ENCODE measurements around the gene WDR72.
"Not testable (repeated sequence)": the region's sequence is repeated elsewhere in the genome, so short reads cannot be mapped to it uniquely, and the experiment has no call there.

Gene WDR72

DNA sequence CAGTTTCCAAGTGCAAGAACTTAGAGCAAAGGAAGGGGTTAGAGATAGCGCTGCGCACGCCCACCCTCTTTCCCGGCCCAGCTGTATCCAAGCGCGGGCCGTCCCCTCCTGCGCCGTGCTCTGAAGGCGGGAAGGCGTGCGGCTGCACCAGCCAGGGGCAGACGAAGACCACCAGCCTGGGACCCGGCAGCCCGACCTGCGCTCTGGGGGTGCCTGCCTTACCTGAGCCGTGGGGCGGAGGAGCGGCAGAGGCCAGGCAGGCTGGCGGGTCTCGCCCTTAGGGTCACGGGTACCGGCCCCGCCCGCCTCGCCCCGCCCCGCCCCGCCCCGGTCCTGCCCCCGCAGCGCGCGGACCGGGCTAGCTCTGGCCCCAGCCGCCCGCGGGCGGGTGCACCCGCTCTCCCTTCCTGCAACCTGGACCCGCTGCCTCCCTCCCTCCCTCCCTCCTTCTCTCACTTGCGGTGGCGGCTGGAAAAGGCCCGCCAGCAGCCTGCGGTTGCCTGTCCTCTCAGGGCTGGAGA lies at the start of gene WDR72:
Gene WDR72 (minus strand): TSS at position 253 of the 521 bp plus-strand sequence. CDS start 26,514 bp downstream, outside the sequence.
- DNase-seq: no peak

- DNase-seq: no peak
Observed at GRCh38 chr15:53808058-53808706, 48.7 kb upstream of the WDR72 start.

DNA sequence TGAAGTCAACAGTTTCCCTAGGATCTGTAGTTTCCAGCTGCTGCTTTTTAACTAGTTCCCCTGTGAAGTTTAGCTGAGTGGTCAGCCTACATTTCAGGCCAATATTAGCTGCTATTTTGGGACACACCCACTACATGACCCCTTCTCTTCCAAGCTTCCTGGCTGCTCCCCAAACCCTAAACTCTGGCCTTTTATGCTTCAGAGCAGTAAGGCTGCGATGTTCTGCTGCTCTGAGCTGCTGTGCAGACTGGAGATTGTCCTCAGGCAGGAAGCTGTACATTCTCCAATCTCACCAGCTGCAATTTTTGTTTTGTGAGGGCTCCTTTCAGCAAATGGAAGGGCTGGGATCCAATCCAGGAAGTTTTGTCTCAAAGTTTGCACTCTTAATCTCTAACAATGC lies 48.0 kb upstream of the WDR72 start:
- DNase-seq: no peak

- no peak for DNase-seq
Observed at GRCh38 chr15:53802672-53803071, 43.2 kb upstream of the WDR72 start.

- DNase-seq: no peak
Observed at GRCh38 chr15:53791581-53791980, 32.1 kb upstream of the WDR72 start.

DNA sequence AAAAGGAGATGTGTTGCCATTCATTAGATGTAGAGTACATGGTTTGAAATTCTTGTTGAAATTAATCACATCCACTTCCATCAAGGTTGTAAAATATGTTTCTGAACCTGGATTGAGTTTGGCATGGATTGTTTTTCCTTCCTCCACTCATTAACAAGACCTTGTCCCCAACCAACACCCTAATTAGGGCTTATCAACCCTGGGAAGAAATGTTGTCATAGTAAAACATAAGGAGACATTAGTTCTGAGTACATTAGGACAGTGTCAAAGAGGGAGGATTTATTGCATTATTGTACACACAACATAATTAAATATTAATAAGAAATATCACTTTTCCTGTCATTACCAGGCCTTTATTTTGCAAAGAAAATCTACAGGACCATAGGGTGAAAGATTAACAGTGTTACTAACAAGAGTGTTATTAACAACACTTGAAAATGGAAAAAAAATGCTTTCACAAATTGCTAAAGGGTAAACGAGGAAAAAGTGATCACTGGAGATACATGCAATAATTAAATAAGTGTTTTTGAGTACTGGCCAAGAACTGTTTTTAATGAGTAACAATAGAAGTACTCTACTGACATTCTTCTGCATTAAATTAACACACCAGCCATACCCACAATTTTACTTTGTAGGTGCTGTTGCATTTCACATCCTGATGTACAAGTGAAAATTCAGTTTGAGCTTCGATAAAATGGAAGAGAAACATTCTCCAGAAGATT lies 30.4 kb upstream of the WDR72 start:
- DNase-seq: no peak

DNA sequence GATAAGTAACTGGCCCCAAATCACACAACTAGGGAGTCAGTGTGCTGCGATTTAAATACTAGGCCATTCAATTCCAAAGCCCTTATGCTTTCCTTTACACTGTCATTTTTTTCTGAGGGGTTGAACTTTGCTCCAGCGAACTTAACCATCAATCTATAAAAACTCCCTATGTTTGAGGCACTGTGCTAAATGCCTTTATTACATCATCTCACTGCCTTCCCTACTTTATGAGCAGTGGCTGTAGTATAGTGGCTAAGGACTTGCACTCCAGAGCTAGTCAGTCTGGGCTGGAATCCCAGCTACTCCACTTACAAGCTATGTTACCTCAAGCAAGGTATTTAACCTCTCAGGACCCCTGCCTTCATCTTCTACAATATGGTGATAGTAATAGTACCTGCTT lies 26.9 kb upstream of the WDR72 start:
- DNase-seq: no peak

DNA sequence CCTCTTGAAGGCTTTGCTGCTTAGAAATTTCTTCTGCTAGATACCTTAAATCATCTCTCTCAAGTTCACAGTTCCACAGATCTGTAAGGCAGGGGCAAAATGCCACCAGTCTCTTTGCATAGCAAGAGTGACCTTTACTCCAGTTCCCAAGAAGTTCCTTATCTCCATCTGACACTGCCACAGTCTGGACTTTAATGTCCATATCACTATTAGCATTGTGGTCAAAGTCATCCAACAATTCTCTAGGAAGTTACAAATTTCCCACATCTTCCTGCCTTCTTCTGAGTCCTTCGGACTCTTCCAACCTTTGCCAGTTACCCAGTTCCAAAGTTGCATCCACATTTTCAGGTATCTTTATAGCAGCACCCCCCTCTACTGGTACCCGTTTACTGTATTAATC lies 25.8 kb upstream of the WDR72 start:
- not testable (repeated sequence) for DNase-seq

GRCh38 chr15:53762916-53763315 lies 3.5 kb upstream of the WDR72 start:
- DNase-seq: no peak

DNA sequence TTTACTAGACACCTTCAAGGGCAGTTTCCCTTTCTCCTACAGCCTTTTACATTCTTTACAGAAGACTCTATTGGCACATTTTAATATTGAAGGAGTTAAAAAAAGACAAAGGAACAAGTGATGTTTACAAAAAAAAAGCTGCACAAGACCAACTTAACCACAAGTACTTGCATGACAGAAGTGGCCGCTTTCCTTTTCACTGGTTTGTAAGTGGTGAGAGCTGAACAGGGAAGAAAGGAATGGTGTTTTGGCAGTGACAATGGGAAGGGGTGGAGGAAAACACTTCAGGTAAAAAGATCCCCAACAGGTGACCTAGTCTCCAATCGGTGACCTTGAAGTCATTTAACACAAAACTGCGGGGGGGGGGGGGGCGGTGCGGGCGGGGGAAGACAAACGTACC lies 1.1 kb downstream of the WDR72 start:
- no peak for DNase-seq

DNA sequence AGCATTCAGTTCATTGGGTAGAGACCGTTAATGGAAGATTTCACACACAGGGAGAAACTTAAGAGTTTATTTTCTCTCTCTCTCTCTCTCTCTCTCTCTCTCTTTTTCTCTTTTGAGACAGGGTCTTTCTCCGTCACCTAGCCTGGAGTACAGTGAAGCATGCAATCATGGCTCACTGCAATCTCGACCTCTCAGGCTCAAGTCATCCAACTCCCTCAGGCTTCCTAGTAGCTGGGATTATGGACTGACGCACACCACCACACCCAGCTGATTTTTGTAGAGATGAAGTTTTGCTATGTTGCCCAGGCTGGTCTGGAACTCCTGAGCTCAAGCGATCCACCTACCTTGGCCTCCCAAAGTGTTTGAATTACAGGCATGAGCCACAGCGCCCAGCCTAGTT lies 1.6 kb downstream of the WDR72 start:
- DNase-seq: no peak

DNA sequence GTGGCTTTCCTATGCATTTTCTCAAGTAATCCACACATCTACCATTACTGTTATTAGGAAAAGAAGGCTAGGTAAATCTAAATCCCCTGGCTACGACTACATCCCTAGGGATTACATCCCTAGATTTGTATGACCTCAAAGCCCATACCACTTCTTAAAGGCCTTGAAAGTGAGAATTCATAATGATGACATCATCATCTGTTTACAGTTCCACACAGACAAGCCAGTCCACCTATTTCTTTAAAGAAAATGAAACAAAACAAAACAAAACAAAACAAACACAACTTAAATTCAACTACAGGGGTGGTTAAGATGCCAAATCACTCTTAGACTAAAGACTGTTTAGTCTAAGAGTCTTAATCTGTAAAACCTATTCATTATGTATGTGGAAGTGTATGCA lies 5.7 kb downstream of the WDR72 start:
- no peak for DNase-seq

GRCh38 chr15:53752406-53752805 lies 7.1 kb downstream of the WDR72 start:
- no peak for DNase-seq

- no peak for DNase-seq
Observed at GRCh38 chr15:53747501-53748068, 11.9 kb downstream of the WDR72 start.

DNA sequence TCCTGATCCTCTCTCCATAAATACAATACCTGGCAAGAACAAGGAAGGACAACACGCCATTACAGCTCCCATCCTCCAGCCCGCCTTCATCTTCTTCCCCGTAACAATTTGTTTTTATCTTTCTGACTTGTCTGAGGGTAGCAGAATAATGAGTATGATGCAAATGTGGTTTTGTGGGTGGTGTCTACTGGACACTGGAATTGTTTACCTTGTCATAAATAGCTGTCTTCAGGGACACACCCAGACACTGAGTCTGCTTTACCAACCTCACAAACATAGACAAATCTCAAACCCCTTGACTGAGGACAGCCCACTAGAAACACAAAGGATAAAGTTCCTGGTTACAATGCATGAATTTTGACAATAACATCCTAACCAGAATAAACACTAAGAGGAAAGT lies 13.4 kb downstream of the WDR72 start:
- no peak for DNase-seq

DNA sequence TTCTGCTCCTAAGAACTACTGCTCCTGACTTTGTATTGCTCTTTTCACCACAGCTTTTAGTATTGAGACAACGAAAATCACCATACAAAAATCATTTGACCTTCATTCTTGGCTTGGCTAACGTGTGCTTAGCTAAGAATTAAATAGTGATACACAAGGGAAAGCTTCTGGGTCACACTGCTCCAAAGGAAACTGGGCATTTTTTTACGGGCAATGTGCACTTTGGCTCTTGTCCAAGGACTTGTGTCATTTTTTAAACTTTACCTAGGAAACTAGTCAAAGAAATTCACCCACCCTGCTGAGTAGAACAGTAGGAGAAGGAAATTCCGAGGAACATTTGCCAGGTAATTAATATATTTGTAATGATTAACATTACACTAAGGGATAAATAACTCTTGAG lies 19.8 kb downstream of the WDR72 start:
- no peak for DNase-seq

DNA sequence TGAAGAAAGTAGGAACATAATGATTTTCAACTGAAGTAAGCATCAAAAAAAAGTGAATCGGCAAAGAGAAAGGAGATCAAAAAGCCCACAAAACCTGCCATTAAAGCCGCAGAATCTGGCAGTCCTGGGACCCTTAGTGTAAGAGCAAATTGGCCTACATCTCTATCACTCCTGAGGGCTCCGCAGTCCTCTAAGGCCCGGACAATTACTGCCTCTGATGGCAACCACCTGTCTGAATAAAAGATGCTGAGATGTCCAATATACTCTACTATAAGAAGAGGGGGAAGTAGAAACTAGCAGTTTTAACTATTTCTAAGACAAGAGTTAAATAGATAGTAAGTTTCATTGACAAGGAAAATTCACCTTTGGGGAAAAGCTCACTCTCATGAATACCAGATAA lies 20.3 kb downstream of the WDR72 start:
- no peak for DNase-seq

DNA sequence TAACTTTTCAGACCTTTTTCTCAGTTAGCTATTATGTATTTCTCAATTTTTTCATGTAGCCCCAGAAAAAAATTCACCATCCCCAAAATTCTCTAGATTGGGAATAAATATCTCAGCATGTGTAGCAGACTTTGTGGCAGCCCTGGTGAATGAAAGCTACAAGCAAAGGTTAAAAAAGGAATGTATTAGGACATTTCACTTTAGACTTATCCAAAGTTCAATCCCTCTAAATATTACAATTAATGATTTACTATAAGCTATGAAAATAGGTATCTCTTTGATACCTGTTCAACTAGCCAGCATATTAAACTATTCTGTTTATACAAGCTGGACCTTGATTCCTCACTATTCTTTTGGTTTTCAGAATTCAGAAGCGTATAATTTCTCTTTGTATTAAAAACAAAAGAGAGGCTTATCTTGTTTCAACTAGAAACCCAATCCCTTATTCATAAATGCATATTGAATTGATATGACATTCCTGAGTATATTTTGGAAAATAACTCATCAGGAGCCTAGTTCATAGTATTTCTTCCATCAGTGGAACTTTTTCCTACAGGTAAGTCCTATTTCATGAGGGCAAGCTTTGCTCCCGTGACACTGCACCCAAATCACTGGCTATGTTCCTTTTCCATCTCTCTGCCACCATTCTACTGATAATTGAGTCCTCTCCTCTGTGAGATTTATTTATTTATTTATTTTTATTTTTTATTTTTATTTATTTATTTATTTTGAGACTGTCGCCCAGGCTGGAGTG lies 38.0 kb downstream of the WDR72 start:
- no peak for DNase-seq

- no peak for DNase-seq
Observed at GRCh38 chr15:53716909-53717876, 42.3 kb downstream of the WDR72 start.

DNA sequence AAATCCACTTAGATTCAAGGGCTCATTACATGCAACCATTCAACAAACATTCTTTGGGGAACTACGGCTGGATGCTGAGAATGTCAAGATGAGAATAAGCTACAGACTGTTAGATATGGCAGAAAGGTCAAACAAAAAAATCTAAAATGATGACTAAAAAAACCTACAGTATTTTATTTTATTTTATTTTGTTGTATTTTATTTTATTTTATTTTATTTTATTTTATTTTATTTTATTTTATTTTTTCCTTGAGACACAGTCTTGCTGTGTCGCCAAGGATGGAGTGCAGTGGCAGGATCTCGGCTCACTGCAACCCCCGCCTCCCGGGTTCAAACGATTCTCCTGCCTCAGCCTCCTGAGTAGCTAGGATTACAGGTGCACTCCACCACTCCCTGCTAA lies 46.2 kb downstream of the WDR72 start:
- DNase-seq: no peak

DNA sequence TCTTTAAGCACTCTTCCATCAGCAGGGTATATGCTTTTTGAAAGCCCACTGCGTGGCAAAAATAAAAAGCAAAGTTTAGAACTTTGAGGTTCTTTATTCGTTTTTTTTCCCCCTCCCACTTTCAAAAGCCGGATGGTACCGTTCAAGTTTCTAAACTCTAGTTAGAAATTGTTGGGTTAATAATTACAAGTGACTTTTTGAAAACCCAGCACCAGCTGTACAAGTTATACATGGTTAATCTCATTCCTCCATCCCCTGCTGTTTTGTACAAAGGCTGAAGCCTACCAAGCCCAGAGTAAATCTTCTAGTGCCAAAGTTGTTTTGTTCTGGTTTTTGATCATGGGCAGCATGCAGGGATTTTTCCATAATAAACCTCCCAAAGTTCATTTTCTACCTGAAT lies 48.6 kb downstream of the WDR72 start:
- DNase-seq: no peak

DNA sequence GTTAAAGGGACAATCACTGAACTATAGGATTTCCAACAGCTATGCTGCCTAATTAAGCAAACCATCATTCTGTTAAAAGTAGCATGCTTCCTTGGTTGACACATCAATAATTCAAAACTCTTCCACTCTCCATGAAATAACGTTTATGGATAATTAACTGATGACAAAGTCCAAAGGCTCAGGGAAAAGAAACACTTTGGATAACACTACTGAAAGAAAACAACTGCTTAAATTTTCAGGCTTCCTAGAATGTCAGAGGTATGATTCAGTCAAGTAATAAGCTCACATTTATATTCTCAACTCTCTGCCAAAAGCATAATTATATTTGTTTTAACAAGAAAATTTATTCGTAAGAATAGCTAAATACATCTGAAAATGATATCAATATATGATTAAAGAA lies 49.6 kb downstream of the WDR72 start:
- no peak for DNase-seq
